Measurements from ENCODE around the gene HEPACAM. TPM values are rescaled to one million over a fixed set of nuclear protein-coding genes. Genes with fewer than 3 reads are reported as not detected.

The HEPACAM gene
- total RNA-seq, 1 donor from 2014 or later: 3.4 TPM

DNA sequence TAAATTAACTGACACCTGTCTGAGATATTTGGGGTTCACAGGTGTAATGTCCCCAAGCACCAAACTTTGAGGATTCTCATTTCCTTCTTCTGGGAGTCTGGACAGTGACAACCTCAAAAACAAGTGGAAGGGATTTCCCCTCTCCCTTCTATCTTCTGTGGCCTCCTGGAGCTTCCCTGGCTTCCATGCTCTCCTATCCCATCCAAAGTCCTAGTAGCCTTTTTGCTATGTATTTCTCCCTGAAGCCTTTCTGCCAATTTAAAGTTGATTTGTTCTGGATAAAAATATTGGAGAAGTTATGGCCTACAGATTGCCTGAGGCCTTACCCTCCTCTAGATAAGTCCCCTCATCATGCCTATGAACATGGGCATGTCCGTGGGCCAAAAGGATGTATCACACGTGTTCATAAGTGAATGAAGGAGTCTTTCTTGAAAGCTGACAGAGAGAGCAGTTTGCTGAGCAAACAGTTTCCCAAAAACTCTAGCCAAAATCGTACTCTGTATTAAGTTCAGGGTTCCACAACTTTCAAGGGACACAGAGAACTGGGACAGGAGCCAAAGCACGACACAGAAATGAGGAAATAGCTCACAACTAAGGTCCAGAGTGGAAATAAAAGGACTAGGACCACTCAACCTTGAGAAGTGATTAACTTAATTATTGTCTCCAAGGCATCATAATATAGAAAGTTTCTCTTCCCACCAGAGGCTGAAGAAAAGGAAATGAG lies 6.7 kb downstream of the HEPACAM start:
- Histone ChIP-seq H3K27me3 (no peaks in the 10 kb centered on the region), H3K27ac (no peak overlapping the region), H3K4me3 (no peak overlapping the region), H3K36me3 (no peaks in the 10 kb centered on the region), H3K9me3 (no peaks in the 10 kb centered on the region), H3K4me1 (no peaks in the 10 kb centered on the region)
- DNase-seq (ENCODE audit: extremely low spot score in 2 of 2): no peak
- TF ChIP-seq POLR2AphosphoS5 (IDR thresholded peaks at IDR 0.05; ENCODE audit: insufficient read depth in 1 of 2, low read depth in 1 of 2) (no peak), POLR2A (IDR thresholded peaks at IDR 0.05) (no peak)
- TF ChIP-seq, protein P1, sequence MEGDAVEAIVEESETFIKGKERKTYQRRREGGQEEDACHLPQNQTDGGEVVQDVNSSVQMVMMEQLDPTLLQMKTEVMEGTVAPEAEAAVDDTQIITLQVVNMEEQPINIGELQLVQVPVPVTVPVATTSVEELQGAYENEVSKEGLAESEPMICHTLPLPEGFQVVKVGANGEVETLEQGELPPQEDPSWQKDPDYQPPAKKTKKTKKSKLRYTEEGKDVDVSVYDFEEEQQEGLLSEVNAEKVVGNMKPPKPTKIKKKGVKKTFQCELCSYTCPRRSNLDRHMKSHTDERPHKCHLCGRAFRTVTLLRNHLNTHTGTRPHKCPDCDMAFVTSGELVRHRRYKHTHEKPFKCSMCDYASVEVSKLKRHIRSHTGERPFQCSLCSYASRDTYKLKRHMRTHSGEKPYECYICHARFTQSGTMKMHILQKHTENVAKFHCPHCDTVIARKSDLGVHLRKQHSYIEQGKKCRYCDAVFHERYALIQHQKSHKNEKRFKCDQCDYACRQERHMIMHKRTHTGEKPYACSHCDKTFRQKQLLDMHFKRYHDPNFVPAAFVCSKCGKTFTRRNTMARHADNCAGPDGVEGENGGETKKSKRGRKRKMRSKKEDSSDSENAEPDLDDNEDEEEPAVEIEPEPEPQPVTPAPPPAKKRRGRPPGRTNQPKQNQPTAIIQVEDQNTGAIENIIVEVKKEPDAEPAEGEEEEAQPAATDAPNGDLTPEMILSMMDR (IDR thresholded peaks at IDR 0.05): no peak
- intact Hi-C loops (cut with DNase I): no loop called here

DNA sequence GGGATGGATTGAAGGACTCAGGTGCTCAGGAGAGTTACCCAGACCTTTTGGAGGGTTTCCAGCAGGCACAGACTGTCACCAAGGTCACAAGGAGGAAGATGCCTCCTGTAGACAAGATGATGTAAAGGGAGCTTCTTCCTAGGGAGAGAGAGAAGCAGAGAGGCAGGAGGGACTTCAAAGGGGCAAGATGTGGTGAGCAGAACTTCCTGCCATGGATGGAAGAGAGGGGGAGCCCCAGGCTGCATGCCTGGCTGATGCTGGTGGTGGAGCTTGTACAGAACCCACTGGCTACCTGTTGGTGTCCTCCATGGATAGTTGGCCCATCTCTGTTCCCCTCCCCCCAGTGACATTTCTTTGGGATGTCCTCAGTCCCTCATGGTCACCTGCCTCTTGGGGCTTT lies 12.6 kb downstream of the HEPACAM start:
- DNase-seq (ENCODE audit: extremely low spot score in 2 of 2): no peak
- intact Hi-C loops (cut with DNase I): no loop called here
- no peak for TF ChIP-seq POLR2A (IDR thresholded peaks at IDR 0.05)
- TF ChIP-seq POLR2AphosphoS5 (IDR thresholded peaks at IDR 0.05; ENCODE audit: insufficient read depth in 1 of 2, low read depth in 1 of 2): no peak
- TF ChIP-seq, protein P1 (IDR thresholded peaks at IDR 0.05): no peak
- Histone ChIP-seq H3K4me1 (no peaks in the 10 kb centered on the region), H3K9me3 (no peaks in the 10 kb centered on the region), H3K27me3 (no peaks in the 10 kb centered on the region), H3K27ac (no peak overlapping the region), H3K4me3 (no peak overlapping the region), H3K36me3 (no peaks in the 10 kb centered on the region)

DNA sequence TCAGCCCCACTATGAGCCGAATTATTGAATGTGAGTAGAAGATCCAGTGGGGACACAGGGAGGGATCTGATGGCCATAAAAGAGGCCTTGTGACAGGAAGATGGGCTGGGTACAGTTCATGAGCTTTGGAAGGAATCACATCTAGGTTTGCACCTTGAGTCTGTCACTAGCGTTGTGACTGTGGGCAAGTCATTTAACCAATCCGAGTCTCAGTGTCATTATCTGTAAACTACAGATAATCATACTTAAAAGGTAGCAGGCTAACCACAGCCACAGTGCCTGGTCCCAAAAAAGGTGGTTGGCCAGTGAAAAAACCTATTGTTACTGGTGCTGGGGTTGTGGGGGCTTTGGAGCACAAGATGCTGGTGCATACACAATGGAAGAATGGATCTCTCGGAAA lies 13.0 kb downstream of the HEPACAM start:
- intact Hi-C loops (cut with DNase I): no loop called here
- TF ChIP-seq POLR2A (IDR thresholded peaks at IDR 0.05) (no peak), POLR2AphosphoS5 (IDR thresholded peaks at IDR 0.05; ENCODE audit: insufficient read depth in 1 of 2, low read depth in 1 of 2) (no peak)
- TF ChIP-seq, protein P1 (IDR thresholded peaks at IDR 0.05): no peak

DNA sequence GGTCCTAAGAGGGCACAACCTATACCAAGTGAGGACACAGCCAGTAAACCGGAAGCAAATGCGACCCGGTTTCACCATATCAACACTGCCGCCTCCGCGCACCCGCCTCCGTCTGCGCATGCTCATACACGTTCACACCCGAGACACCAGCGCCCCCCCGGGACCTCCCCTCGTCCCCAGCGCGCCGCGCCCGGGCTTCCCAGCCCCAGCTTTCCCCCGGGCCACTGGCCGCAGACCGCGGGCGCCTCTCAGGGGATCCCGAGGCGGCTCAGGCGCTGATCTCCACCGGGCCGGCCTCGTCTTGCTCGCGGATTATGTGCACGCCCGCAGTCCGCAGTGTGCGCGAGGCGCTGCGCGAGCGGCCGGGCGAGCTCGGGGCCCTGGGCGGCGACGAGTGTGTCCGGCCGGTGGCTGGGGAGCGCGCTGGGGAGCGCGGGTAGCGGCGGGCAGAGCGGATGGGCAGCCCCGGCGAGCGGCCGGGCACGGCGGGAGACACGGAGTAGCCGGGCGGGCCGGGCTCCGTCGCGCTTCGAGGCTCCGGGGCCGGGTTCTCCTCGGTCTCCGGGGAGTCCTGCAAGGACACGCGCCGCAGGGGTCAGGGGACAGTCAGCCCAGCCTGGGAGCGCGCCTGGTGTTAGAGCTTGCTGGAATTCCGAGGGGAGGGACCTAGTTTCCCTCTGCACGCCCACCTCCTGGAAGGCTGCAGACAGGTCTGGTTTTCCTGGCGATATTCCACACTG lies 14.8 kb downstream of the HEPACAM start:
- intact Hi-C loops (cut with DNase I): no loop called here
- TF ChIP-seq, protein P1 (IDR thresholded peaks at IDR 0.05): no peak
- TF ChIP-seq POLR2A (IDR thresholded peaks at IDR 0.05) (no peak), POLR2AphosphoS5 (IDR thresholded peaks at IDR 0.05; ENCODE audit: insufficient read depth in 1 of 2, low read depth in 1 of 2) (no peak)
- Histone ChIP-seq H3K27ac (peak overlapping the region; percentile 36), H3K4me1 (no peaks in the 10 kb centered on the region), H3K36me3 (no peaks in the 10 kb centered on the region), H3K9me3 (no peaks in the 10 kb centered on the region), H3K27me3 (no peaks in the 10 kb centered on the region), H3K4me3 (peak overlapping the region; percentile 35 to 61)
- DNase-seq (ENCODE audit: extremely low spot score in 2 of 2): no peak

More for the DNA sequence above, 13.0 kb downstream of the HEPACAM start:
- H3K4me3 ChIP-seq: no peak overlapping the region
- H3K27me3 ChIP-seq: no peaks in the 10 kb centered on the region
- H3K4me1 ChIP-seq: no peaks in the 10 kb centered on the region
- DNase-seq (ENCODE audit: extremely low spot score in 2 of 2): no peak
- H3K36me3 ChIP-seq: no peaks in the 10 kb centered on the region
- H3K9me3 ChIP-seq: no peaks in the 10 kb centered on the region
- no peak overlapping the region for H3K27ac ChIP-seq

DNA sequence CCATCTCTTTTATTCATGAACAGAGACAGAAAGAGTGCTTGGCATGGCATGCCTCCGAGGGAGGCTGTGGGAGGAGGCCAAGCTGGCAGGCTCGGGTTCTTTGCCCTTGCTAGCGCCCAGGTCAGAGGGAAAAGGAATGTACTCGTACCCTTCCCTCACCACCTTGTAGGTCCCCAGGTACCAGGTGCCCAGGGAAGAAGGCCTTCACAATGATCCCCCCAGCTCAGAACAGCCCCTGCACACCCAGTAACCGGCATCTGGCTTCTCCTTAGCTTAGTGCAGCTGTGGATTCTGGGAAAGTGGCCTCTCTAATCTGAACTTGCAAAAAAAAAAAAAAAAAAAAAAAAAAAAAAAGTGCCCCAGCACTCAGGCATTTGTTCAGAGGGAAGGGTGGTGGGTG lies 15.5 kb downstream of the HEPACAM start:
- intact Hi-C loops (cut with DNase I): no loop called here
- no peak overlapping the region for H3K27ac ChIP-seq
- H3K9me3 ChIP-seq: no peaks in the 10 kb centered on the region
- H3K36me3 ChIP-seq: no peaks in the 10 kb centered on the region
- DNase-seq (ENCODE audit: extremely low spot score in 2 of 2): peak in 1 of 2 donors; percentile 85
- TF ChIP-seq POLR2AphosphoS5 (IDR thresholded peaks at IDR 0.05; ENCODE audit: insufficient read depth in 1 of 2, low read depth in 1 of 2) (no peak), POLR2A (IDR thresholded peaks at IDR 0.05) (no peak)
- H3K4me1 ChIP-seq: no peaks in the 10 kb centered on the region
- no peaks in the 10 kb centered on the region for H3K27me3 ChIP-seq
- H3K4me3 ChIP-seq: no peak overlapping the region

All from vagina (tissue), 2 donors.